Left ventricle myocardium inferior (tissue), 1 donor: ENCODE data around the gene UNC80. TPM values are rescaled to one million over a fixed set of nuclear protein-coding genes. Genes with fewer than 3 reads are reported as not detected.

Experiments used
- DNase-seq: peaks from one replicate; pipeline ENCODE4 v3.0.0-alpha.2; 2020
- H3K27ac ChIP-seq: fragments of 200-600 bp; replicated peaks from 2 replicates; pipeline ENCODE4 v1.8.0; 2021
- H3K27me3 ChIP-seq: fragments of 200-600 bp; 2 replicates; pipeline ENCODE4 v1.8.0; 2021; ENCODE audit warnings: low read depth
- H3K36me3 ChIP-seq: fragments of 200-600 bp; 2 replicates; pipeline ENCODE4 v1.8.0; 2021
- H3K4me1 ChIP-seq: fragments of 200-600 bp; 2 replicates; pipeline ENCODE4 v1.8.0; 2021
- H3K4me3 ChIP-seq: fragments of 200-600 bp; 2 replicates; pipeline ENCODE4 v1.8.0; 2021; ENCODE audit warnings: mild to moderate bottlenecking, moderate library complexity
- H3K9me3 ChIP-seq: fragments of 200-600 bp; replicated peaks from 2 replicates; pipeline ENCODE4 v1.8.0; 2021
- intact Hi-C: fragments of 100-400 bp; cut with micrococcal nuclease; formaldehyde crosslinking; loops from one replicate; pipeline ENCODE4 v1.11.0; 2022
- total RNA-seq: library from RNA; stranded (reverse); fragmentation: NEBNext Ultra II Directional; extraction: Animal tissue kit (Norgen Biotek cat#: 25700); gene quantifications from one replicate; pipeline ENCODE4 v1.2.1, GENCODE V29; 2021
- TF ChIP-seq, protein P1 (sequence below): fragments of 200-600 bp; IDR thresholded peaks from 2 replicates; pipeline ENCODE4 v1.8.0; 2021; ENCODE audit warnings: antibody characterized with exemption, mild to moderate bottlenecking, borderline replicate concordance
- donor health status: DM: no; HTN: yes; CAD: no; lungs with severe emphysema.

Gene UNC80
- total RNA-seq, 1 donor from 2014 or later: 0.03 TPM

DNA sequence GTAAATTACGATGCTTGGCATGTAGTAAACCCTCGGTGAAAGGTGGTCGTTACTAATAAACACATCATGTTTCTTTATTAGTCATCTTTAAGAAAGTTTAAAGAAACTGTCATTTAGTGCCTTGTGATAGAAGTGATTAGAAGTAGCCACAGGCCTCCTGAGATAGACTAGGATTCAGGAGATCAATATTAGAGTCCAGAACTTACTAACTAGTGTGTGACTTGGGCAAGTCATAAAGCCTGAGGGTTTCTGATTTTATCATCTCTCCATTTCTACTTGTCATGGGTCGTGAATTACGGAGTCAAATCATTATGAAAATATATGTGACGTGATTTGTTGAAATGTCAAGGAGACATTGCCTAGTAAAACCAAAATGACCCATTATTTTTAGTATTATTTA is 237.5 kb downstream of the UNC80 start:
- peaks cover 31% of the 10 kb centered on the region for H3K36me3 ChIP-seq
- H3K4me1 ChIP-seq: peaks cover 53% of the 10 kb centered on the region
- TF ChIP-seq, protein P1, sequence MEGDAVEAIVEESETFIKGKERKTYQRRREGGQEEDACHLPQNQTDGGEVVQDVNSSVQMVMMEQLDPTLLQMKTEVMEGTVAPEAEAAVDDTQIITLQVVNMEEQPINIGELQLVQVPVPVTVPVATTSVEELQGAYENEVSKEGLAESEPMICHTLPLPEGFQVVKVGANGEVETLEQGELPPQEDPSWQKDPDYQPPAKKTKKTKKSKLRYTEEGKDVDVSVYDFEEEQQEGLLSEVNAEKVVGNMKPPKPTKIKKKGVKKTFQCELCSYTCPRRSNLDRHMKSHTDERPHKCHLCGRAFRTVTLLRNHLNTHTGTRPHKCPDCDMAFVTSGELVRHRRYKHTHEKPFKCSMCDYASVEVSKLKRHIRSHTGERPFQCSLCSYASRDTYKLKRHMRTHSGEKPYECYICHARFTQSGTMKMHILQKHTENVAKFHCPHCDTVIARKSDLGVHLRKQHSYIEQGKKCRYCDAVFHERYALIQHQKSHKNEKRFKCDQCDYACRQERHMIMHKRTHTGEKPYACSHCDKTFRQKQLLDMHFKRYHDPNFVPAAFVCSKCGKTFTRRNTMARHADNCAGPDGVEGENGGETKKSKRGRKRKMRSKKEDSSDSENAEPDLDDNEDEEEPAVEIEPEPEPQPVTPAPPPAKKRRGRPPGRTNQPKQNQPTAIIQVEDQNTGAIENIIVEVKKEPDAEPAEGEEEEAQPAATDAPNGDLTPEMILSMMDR: no peak
- intact Hi-C loops: no loop called here
- DNase-seq: no peak
- H3K27ac ChIP-seq: no peak overlapping the region
- H3K27me3 ChIP-seq: no peaks in the 10 kb centered on the region
- no peak overlapping the region for H3K4me3 ChIP-seq
- no peaks in the 10 kb centered on the region for H3K9me3 ChIP-seq

DNA sequence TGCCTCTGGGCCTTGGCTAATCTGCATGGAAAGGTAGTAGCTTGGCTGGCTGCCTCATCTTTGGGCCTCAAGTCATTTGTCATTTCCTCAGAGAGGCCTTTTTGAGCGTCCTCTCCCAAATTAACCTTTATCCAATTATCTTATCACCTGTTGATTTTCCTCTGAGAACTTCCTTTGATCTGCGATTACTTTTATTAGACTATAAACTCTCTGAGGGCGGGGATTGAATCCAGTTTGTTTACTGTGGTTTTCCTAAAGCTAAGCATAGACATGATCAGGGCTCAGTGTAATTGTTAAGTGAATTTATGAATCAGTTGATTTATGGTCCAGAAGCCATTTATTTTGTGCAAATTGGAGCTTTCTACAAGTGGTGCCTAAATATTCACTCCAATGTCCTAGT is 238.3 kb downstream of the UNC80 start:
- peaks cover 39% of the 10 kb centered on the region for H3K36me3 ChIP-seq
- TF ChIP-seq, protein P1: no peak
- H3K27me3 ChIP-seq: no peaks in the 10 kb centered on the region
- no peak overlapping the region for H3K4me3 ChIP-seq
- DNase-seq: no peak
- H3K4me1 ChIP-seq: peaks cover 46% of the 10 kb centered on the region
- no peak overlapping the region for H3K27ac ChIP-seq
- H3K9me3 ChIP-seq: no peaks in the 10 kb centered on the region
- intact Hi-C loops: loop anchor here (10.0 kb wide), 1 partner anchor 155 kb away; no protein-coding TSS in a partner anchor

DNA sequence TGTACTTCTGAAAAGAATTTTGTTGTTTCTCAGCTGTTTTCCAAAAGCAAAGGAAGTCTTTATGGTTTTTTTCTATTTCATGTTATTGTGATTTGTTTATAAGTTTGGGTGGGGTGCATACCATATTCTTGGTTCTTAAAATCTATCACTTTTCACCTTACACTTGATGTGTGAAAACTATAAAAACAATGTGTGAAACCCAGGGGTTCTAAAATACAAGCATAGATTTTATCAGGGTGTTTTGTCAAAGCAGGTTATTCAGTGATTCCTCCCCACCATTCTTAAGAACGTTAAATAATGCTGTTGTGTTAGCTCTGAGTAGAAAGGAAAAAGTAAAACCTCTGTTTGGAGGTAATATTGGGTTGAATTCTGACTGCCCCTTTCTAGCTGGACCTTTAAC is 248.5 kb downstream of the UNC80 start:
- no peak overlapping the region for H3K27ac ChIP-seq
- DNase-seq: no peak
- H3K27me3 ChIP-seq: no peaks in the 10 kb centered on the region
- intact Hi-C loops: no loop called here
- TF ChIP-seq, protein P1: no peak
- peaks cover 6% of the 10 kb centered on the region for H3K4me1 ChIP-seq
- no peak overlapping the region for H3K4me3 ChIP-seq
- H3K36me3 ChIP-seq: peaks cover 93% of the 10 kb centered on the region
- no peaks in the 10 kb centered on the region for H3K9me3 ChIP-seq

DNA sequence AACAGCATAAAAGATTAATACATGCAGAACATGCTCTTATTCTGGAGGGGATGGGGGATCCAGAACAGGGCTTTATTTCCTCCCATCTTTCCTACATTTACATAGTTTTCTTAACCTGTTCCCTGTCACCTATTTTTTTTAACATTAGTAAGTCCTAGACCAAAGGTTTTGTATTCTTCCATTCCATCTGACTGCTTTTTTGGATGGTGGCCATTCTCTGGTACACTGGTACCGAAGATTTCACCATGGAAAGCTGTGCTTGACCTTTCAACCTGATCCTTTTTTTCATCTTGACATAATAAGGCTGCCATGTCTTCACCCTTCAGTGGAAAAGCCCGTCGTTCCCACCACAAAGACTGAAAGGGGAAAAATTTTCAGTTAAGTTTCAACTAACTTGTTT is 251.2 kb downstream of the UNC80 start:
- TF ChIP-seq, protein P1: no peak
- DNase-seq: no peak
- Histone ChIP-seq H3K4me3 (no peak overlapping the region), H3K9me3 (no peaks in the 10 kb centered on the region), H3K27ac (no peak overlapping the region), H3K27me3 (no peaks in the 10 kb centered on the region), H3K36me3 (peaks cover 87% of the 10 kb centered on the region), H3K4me1 (peaks cover 6% of the 10 kb centered on the region)
- intact Hi-C loops: no loop called here

DNA sequence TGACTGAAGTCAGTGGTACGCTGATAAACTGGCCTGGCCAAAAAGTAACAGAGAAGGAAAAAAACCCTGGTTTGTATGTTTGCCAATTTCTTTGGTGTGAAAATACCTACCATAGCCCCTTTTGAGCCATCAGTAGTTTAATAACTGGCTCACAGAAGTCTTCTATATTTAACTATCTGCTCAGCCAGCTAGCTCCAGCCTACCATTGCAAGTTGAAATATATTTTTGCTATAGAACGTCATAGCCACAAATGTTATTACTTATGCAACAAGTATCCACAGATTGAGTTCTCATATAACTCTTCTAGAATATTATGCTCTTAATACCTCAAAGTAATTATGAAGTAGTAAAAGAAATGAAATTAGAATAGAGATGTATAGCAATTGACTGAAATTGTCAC is 256.0 kb downstream of the UNC80 start:
- DNase-seq: no peak
- TF ChIP-seq, protein P1: no peak
- no peak overlapping the region for H3K4me3 ChIP-seq
- no peaks in the 10 kb centered on the region for H3K27me3 ChIP-seq
- no peak overlapping the region for H3K27ac ChIP-seq
- intact Hi-C loops: no loop called here
- H3K36me3 ChIP-seq: peaks cover 45% of the 10 kb centered on the region
- H3K4me1 ChIP-seq: no peaks in the 10 kb centered on the region
- no peaks in the 10 kb centered on the region for H3K9me3 ChIP-seq

DNA sequence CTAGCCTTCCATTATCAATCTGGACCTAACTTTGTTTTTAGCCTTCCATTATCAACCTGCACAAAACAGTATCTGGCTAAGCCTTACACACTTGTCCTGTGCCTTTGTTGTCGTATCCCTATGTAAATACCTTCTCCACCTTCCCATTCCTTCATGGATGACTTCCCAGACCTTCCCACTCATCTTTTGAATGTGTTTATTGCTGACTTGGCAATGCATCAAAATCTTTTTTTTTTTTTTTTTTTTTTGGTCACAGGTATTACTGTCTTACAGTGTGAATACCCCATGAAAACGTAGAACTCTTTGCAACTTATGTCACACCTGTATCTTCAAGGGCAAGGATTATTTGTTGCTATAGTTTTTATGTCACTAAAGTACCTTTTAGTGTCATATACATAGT is 256.5 kb downstream of the UNC80 start:
- intact Hi-C loops: no loop called here
- Histone ChIP-seq H3K4me3 (no peak overlapping the region), H3K27ac (no peak overlapping the region), H3K4me1 (no peaks in the 10 kb centered on the region), H3K9me3 (no peaks in the 10 kb centered on the region), H3K36me3 (peaks cover 39% of the 10 kb centered on the region), H3K27me3 (no peaks in the 10 kb centered on the region)
- DNase-seq: no peak
- TF ChIP-seq, protein P1: no peak
